ENCODE results near the gene TMEM116.
"Not testable (repeated sequence)": the region's sequence is repeated elsewhere in the genome, so short reads cannot be mapped to it uniquely, and the experiment has no call there.

TMEM116 gene

DNA sequence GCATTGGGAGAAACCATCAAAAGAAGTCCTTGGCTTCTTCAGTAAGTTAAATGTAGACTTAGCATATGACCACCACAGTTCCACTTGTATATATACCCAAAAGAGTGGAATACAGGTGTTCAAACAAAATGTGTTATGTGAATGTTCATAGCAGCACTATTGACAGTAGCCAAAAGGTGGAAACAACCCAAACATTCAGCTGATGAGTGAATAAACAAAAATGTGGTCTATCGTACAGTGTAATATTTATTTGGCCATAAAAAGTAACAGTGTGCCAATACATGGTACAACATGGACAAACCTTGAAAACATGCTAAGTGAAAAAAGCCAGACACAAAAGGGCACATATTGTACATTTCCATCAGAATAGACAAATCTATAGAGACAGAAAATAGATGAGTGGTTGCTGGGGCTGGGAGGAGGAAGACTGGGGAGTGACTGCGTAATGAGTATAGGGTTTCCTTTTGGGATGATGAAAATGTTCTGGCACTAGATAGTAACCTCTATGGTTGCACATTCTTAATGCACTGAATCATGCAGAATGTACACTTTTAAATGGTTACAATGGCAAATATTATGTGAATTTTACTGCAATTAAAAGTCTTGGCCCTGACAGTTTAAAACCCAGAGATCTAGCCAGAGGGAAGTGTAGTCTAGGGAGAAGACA lies 5.7 kb upstream of the TMEM116 start:
- peak; percentile 49 for DNase-seq (ENCODE audit: low read depth)
- in situ Hi-C loops (cut with HindIII; ENCODE audit: low sequenced_read_pairs), result no loop called here
- H3K4me3 ChIP-seq (ENCODE audit: low read depth, low read length), result no peak overlapping the region
- TF ChIP-seq CTCF (IDR thresholded peaks at IDR 0.05; ENCODE audit: low read depth, low read length, missing control alignments), result no peak

- in situ Hi-C loops (cut with HindIII; ENCODE audit: low sequenced_read_pairs), result no loop called here
- no peak for DNase-seq (ENCODE audit: low read depth)
- no peak for TF ChIP-seq CTCF (IDR thresholded peaks at IDR 0.05; ENCODE audit: low read depth, low read length, missing control alignments)
- H3K4me3 ChIP-seq (ENCODE audit: low read depth, low read length), result no peak overlapping the region
Observed at GRCh38 chr12:112017041-112017440, 4.1 kb upstream of the TMEM116 start.

- TF ChIP-seq CTCF (IDR thresholded peaks at IDR 0.05; ENCODE audit: low read depth, low read length, missing control alignments), result no peak
- no peak overlapping the region for H3K4me3 ChIP-seq (ENCODE audit: low read depth, low read length)
- no peak for DNase-seq (ENCODE audit: low read depth)
- in situ Hi-C loops (cut with HindIII; ENCODE audit: low sequenced_read_pairs), result no loop called here
Observed at GRCh38 chr12:112015938-112016337, 3.0 kb upstream of the TMEM116 start.

- in situ Hi-C loops (cut with HindIII; ENCODE audit: low sequenced_read_pairs), result no loop called here
- H3K4me3 ChIP-seq (ENCODE audit: low read depth, low read length), result peak overlapping the region; percentile 89
- TF ChIP-seq CTCF (IDR thresholded peaks at IDR 0.05; ENCODE audit: low read depth, low read length, missing control alignments), result no peak
- DNase-seq (ENCODE audit: low read depth), result no peak
Observed at GRCh38 chr12:112013601-112014402, 837 bp upstream of the TMEM116 start.

DNA sequence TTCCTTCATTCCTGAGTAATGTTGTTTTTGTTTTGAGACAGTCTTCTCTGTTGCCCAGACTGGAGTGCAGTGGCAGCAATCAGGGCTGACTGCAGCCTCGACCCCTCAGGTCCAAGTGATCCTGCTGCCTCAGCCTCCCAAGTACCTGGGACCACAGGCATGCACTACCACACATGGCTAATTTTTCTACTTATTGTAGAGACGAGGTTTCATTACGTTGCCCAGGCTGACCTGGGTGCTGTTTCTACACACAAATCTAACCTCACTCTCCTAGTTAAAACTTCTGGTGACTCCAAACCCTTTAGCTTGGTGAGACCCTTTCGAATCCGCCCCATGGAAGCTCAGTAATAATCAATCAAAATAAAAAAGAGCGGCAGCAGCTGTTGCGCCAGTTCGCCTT lies 1.3 kb downstream of the TMEM116 start:
- H3K4me3 ChIP-seq (ENCODE audit: low read depth, low read length), result no peak overlapping the region
- TF ChIP-seq CTCF (IDR thresholded peaks at IDR 0.05; ENCODE audit: low read depth, low read length, missing control alignments), result no peak
- in situ Hi-C loops (cut with HindIII; ENCODE audit: low sequenced_read_pairs), result no loop called here
- DNase-seq (ENCODE audit: low read depth), result no peak

- DNase-seq (ENCODE audit: low read depth), result no peak
- in situ Hi-C loops (cut with HindIII; ENCODE audit: low sequenced_read_pairs), result no loop called here
- no peak for TF ChIP-seq CTCF (IDR thresholded peaks at IDR 0.05; ENCODE audit: low read depth, low read length, missing control alignments)
- no peak overlapping the region for H3K4me3 ChIP-seq (ENCODE audit: low read depth, low read length)
Observed at GRCh38 chr12:112010415-112011344, 2.3 kb downstream of the TMEM116 start.

- in situ Hi-C loops (cut with HindIII; ENCODE audit: low sequenced_read_pairs); DNase-seq (ENCODE audit: low read depth); H3K4me3 ChIP-seq (ENCODE audit: low read depth, low read length): not testable (repeated sequence)
Observed at GRCh38 chr12:112009596-112009995, 3.4 kb downstream of the TMEM116 start.
